Activated T-helper 9 cell treated with anti-CD3 and anti-CD28 coated beads, Interleukin-2, amount 50 U/mL, for 16 hours (primary cell): ENCODE measurements around the gene HIRIP3.
"Not testable (repeated sequence)": the region's sequence is repeated elsewhere in the genome, so short reads cannot be mapped to it uniquely, and the experiment has no call there.

Source experiments
- DNase-seq: peaks from one replicate; pipeline ENCODE4 v3.0.0-alpha.2; 2020; ENCODE audit warnings: low read depth

HIRIP3 gene

DNA sequence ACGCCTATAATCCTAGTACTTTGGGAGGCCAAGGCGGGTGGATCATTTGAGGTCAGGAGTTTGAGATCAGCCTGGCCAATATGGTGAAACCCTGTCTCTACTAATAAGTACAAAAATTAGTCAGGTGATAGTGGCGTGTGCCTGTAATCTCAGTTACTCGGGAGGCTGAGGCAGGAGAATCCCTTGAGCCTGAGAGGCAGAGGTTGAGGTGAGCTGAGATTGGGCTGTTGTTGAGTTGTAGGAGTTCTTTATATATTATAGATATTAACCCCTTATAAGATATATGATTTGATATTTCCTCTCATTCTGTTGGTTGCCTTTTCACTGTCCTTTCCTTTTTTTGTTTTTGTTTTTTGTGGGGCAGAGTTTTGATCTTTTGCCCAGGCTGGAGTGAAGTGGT, 35.6 kb downstream of the HIRIP3 start:
- DNase-seq = not testable (repeated sequence)

DNA sequence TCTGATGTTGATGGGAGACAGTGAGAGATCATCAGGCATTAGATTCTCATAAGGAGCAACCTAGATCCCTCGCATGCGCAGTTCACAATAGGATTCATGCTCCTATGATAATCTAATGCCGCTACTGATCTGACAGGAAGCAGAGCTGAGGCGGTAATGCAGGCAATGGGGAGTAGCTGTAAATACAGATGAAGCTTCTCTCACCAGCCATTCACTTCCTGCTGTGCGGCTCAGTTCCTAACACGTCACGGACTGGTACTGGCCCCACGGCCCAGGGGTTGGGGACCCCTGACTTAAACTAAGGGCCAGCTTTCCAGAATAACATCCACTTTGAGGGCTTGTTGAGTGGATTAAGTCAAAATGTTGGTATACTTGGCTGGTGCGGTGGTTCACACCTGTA, 36.1 kb downstream of the HIRIP3 start:
- DNase-seq = no peak

GRCh38 chr16:29958756-29959155, 36.7 kb downstream of the HIRIP3 start:
- DNase-seq = no peak

DNA sequence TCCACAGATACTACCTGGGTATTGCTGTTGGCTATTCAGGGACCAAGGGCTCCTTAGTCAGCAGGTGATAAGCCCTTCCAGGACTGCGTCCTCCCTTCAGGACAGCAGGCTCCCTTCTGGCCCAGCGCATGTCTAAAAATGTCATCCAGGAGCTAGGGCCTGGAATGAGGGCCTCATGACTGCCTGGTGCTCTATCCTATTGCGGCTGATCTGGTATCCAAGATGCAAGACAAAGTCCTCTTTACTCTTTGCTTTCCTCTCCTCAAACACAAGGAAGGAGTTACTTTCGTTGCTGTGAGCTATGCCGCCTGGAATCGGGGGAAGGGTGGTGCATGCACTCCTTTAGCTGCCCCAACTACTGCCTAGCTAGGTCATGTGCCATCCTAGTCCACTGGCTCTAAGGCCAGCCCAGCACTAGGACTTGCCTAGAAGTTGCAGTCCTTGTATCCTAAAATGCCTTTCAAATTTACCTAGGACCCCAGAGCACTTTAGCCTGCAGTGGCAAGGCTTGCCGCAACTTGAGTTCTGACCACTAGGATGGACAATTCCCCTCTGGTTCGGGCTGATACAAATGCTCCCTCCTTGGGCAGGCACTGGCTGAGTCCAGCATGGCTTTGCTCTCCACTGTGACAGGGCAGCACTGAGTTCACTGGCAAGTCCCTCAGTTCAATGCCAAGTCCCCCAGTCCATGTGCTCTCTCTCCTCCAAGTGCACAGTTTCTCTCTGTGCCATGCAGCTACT, 43.6 kb downstream of the HIRIP3 start:
- no peak for DNase-seq

- no peak for DNase-seq
Measured at GRCh38 chr16:29950806-29951461, 44.5 kb downstream of the HIRIP3 start.

GRCh38 chr16:29947897-29948296, 47.5 kb downstream of the HIRIP3 start:
- DNase-seq = no peak

- DNase-seq = no peak
Measured at GRCh38 chr16:29943846-29944799, 51.3 kb downstream of the HIRIP3 start.
